GM12878 (cell line): ENCODE results near the gene RIPOR3. TPM values are rescaled to one million over a fixed set of nuclear protein-coding genes. Genes with fewer than 3 reads are reported as not detected.
A peak's percentile ranks its signal among the peaks of the same experiment; 100 is the strongest.
"Not testable (repeated sequence)": the region's sequence is repeated elsewhere in the genome, so short reads cannot be mapped to it uniquely, and the experiment has no call there.

Source experiments
- ATAC-seq: fragments of 200-7000 bp; cut with Tn5 transposase; 3 replicates; pipeline ENCODE4 v1.9.1; 2020; ENCODE audit warnings: mild to moderate bottlenecking, moderate library complexity
- BruUV-seq: library from RNA; stranded (reverse); fragments of 400-500 nt; replicated peaks from 2 replicates; lab custom pipeline; 2021; lab: Mats Ljungman, UMichigan
- CTCF ChIA-PET: fragments of 300-600 bp; sonication (Branson Sonifier 250); formaldehyde crosslinking; extraction: SDS; loops from one replicate; lab custom pipeline; 2021; ENCODE audit warnings: inconsistent platforms; lab: Yijun Ruan, JAX
- POLR2A ChIA-PET: fragments of 350-600 bp; formaldehyde crosslinking; extraction: SDS; loops from one replicate; lab custom pipeline; 2021; ENCODE audit warnings: inconsistent platforms; lab: Charles Lee
- RAD21 ChIA-PET: fragments of 300-600 bp; sonication (Branson Sonifier 250); formaldehyde crosslinking; loops from one replicate; lab custom pipeline; 2023; ENCODE audit warnings: antibody characterized with exemption; ENCODE audit not compliant: unreplicated experiment; lab: Charles Lee
- SMC1A ChIA-PET: fragments of 300-600 bp; sonication (Branson Sonifier 250); formaldehyde crosslinking; loops from one replicate; lab custom pipeline; 2023; ENCODE audit not compliant: unreplicated experiment, uncharacterized antibody; lab: Charles Lee
- DNase-seq: peaks from one replicate; pipeline ENCODE4 v3.0.0-alpha.2; 2011; ENCODE audit warnings: low read depth, low spot score
- FAIRE-seq: peaks from 3 replicates; lab custom pipeline; 2011; peaks lifted over from hg19 to GRCh38; lab: Jason Lieb, UNC
- H2AFZ ChIP-seq: 2 replicates; pipeline ENCODE4 v1.6.0; 2011; ENCODE audit warnings: low read depth, low read length, control low read depth; ENCODE audit not compliant: control insufficient read depth
- H3K27ac ChIP-seq: 2 replicates; pipeline ENCODE4 v1.5.1; 2011; ENCODE audit warnings: control low read depth; ENCODE audit not compliant: control insufficient read depth, insufficient read depth
- H3K27me3 ChIP-seq, 2 experiments: replicated peaks in 1 of 2; 2 replicates each; pipeline versions ENCODE4 v1.6.0 to v1.6.1; 2011; ENCODE audit warnings: low read length in 1 of 2; ENCODE audit not compliant: control insufficient read depth in 2 of 2, insufficient read depth in 2 of 2
- H3K36me3 ChIP-seq, 2 experiments: 2 replicates each; pipeline ENCODE4 v1.5.1; 2011; ENCODE audit warnings: low read length in 1 of 2; ENCODE audit not compliant: control insufficient read depth in 2 of 2, insufficient read depth in 2 of 2
- H3K4me1 ChIP-seq: 2 replicates; pipeline ENCODE4 v1.6.1; 2011; ENCODE audit warnings: mild to moderate bottlenecking, low read length, moderate library complexity, mixed read lengths; ENCODE audit not compliant: control insufficient read depth, insufficient read depth
- H3K4me2 ChIP-seq: 2 replicates; pipeline ENCODE4 v1.6.0; 2011; ENCODE audit warnings: control low read depth; ENCODE audit not compliant: control insufficient read depth, insufficient read depth
- H3K4me3 ChIP-seq: fragments of 200-600 bp; sonication (generic); 2 replicates; pipeline ENCODE4 v1.5.1; 2016
- H3K79me2 ChIP-seq: 2 replicates; pipeline ENCODE4 v1.6.0; 2011; ENCODE audit warnings: low read length; ENCODE audit not compliant: control insufficient read depth, insufficient read depth
- H3K9ac ChIP-seq: 2 replicates; pipeline ENCODE4 v1.8.0; 2011; ENCODE audit warnings: low read length, control low read depth, mixed read lengths; ENCODE audit not compliant: control insufficient read depth, insufficient read depth
- H3K9me3 ChIP-seq: replicated peaks from 3 replicates; pipeline ENCODE4 v1.5.1; 2011; ENCODE audit warnings: mild to moderate bottlenecking, low read length; ENCODE audit not compliant: control insufficient read depth, insufficient read depth
- H4K20me1 ChIP-seq: 2 replicates; pipeline ENCODE4 v1.6.0; 2011; ENCODE audit not compliant: control insufficient read depth, insufficient read depth
- ETV6 ChIP-seq, 2 experiments: fragments of 450-650 bp in 1 of 2; IDR thresholded peaks in 1 of 2; conservative IDR thresholded peaks in 1 of 2; 2 replicates each; pipeline ENCODE4 v1.6.1; 2014; ENCODE audit warnings: antibody characterized with exemption in 1 of 2, borderline replicate concordance in 1 of 2, low read depth in 1 of 2, mild to moderate bottlenecking in 1 of 2, moderate library complexity in 1 of 2
- MTA2 ChIP-seq: fragments of 450-650 bp; IDR thresholded peaks from 2 replicates; pipeline ENCODE4 v1.6.1; 2016; ENCODE audit warnings: low read depth, mild to moderate bottlenecking, moderate library complexity
- NFXL1 ChIP-seq: fragments of 450-650 bp; IDR thresholded peaks from 2 replicates; pipeline ENCODE4 v1.6.1; 2017; ENCODE audit warnings: antibody characterized with exemption, mild to moderate bottlenecking, borderline replicate concordance
- POLR2AphosphoS5 ChIP-seq: IDR thresholded peaks from 2 replicates; pipeline ENCODE4 v1.6.1; 2011; ENCODE audit warnings: mild to moderate bottlenecking, low read length, inconsistent platforms
- whole genome bisulfite sequencing: methylation state at CpG from one replicate; pipeline ENCODE4 v1.1.6; 2016; ENCODE audit warnings: low lambda C conversion rate; ENCODE audit not compliant: insufficient replicate concordance, insufficient coverage; ENCODE audit errors: missing lambda C conversion rate; 5-methylcytosine and 5-hydroxymethylcytosine counted together
- in situ Hi-C: fragments of 300-500 bp; cut with MboI; formaldehyde crosslinking; loops from 9 replicates; pipeline ENCODE4 v1.14.3; 2018; ENCODE audit warnings: mixed read lengths
- intact Hi-C: fragments of 100-400 bp; cut with micrococcal nuclease; formaldehyde crosslinking; loops from one replicate; pipeline ENCODE4 v1.14.2; 2022; ENCODE audit not compliant: unreplicated experiment
- polyA plus RNA-seq, 11 experiments: library from polyadenylated mRNA; depleted of rRNA in 4 of 11; unstranded in 6 of 11; stranded (reverse) in 5 of 11; fragments of >200 nt; fragmentation: Nextera tagmentation in 4 of 11; fragmentation: Illumina TruSeq in 1 of 11; extraction: Ambion mirVana in 4 of 11; extraction: Trizol in 1 of 11; gene quantifications; 1 replicate in 1 of 11; 2 replicates in 10 of 11; pipeline versions ENCODE4 v1.2.1 to v1.2.3, GENCODE V29; 2011 to 2016; ENCODE audit warnings: inconsistent platforms in 2 of 11, missing spikeins in 2 of 11, low read depth in 1 of 11
- total RNA-seq, 4 experiments: library from RNA; depleted of rRNA in 3 of 4; stranded (reverse); fragments of >200 nt in 3 of 4; fragmentation: Illumina TruSeq in 1 of 4; extraction: Trizol in 1 of 4; gene quantifications; 2 replicates each; pipeline versions ENCODE4 v1.2.1 to v1.2.3, GENCODE V29; 2013 to 2021

Gene RIPOR3
- total and polyA plus RNA-seq, 10 of the 15 experiments (the other 5 are each of a cell fraction or from before 2014, with no cell fraction given) = 0.04 to 0.55 (median 0.12) TPM; not detected in 6

- H3K27me3 ChIP-seq, H2AFZ ChIP-seq, H3K27ac ChIP-seq, BruUV-seq, RAD21 ChIA-PET, H4K20me1 ChIP-seq, H3K4me1 ChIP-seq, H3K9ac ChIP-seq, DNase-seq, ATAC-seq, SMC1A ChIA-PET, H3K4me3 ChIP-seq, FAIRE-seq, in situ Hi-C loops, H3K36me3 ChIP-seq, H3K79me2 ChIP-seq, CTCF ChIA-PET, intact Hi-C loops, H3K9me3 ChIP-seq, H3K4me2 ChIP-seq, POLR2A ChIA-PET: not testable (repeated sequence)
- WGBS = 27% methylated on average over 3 of the region's 3 CpGs
Measured at GRCh38 chr20:50676377-50676731, 15.0 kb downstream of the RIPOR3 start.

DNA sequence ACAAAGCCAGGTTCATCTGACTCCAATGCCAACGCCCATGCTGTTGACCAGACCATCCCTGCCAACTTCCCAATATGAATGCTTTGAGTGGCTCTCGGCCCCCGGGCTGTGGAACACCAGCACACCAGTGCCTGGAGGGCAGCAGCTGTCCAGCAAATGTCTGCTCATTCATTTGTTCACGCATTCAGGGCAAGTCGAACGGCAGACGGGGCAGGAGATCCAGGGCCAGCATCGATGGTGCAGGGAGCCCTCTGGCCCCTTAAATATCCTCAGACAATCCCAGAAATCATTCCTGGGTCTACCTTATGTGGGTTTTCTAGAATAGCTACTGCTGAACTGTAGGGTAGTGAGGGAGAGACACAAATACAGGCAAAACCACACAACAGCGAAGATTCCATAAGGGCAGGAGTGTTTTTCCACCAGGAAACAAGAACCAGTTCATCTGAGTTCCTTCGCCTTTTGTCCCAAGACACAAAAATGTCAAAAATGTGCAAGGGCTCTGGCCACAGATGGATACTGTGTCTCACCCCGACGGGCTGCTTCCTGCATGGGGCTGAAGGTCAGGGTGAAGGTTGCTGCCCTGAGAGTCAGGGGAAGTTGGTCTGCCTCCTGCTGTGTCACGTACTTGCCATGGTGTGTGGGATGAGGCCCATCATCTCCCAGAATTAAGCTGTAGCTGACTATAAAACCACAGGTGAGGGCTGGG is 15.5 kb downstream of the RIPOR3 start:
- H3K4me3 ChIP-seq = no peak overlapping the region
- no peak for ATAC-seq
- POLR2A ChIA-PET = no interaction called here
- RAD21 ChIA-PET = no interaction called here
- FAIRE-seq = no peak
- H3K27ac ChIP-seq = no peak overlapping the region
- no peak for DNase-seq
- no peaks in the 10 kb centered on the region for H3K4me1 ChIP-seq
- SMC1A ChIA-PET = no interaction called here
- no peaks in the 10 kb centered on the region for H3K36me3 ChIP-seq
- TF ChIP-seq POLR2AphosphoS5 = no peak
- TF ChIP-seq NFXL1 = 0 out of 2 replicates have a peak, but pooled peaks have one; percentile 18
- 0 out of 4 replicates have a peak, but pooled peaks of 1 of the 2 experiments have one; percentile 9 for TF ChIP-seq ETV6 (conservative IDR thresholded peaks at IDR 0.05 in 1 of 2, IDR thresholded peaks at IDR 0.05 in 1 of 2; ENCODE audit: borderline replicate concordance in 1 of 2, low read depth in 1 of 2)
- no peak for TF ChIP-seq MTA2
- H3K79me2 ChIP-seq = no peaks in the 10 kb centered on the region
- no peak overlapping the region for H3K9ac ChIP-seq
- H2AFZ ChIP-seq = no peak overlapping the region
- H3K27me3 ChIP-seq = peaks cover 0 to 5% of the 10 kb centered on the region in 2 experiments; a peak in 2 of 4 replicates
- WGBS = 31% methylated on average over 13 of the region's 13 CpGs
- BruUV-seq = no TSS peak
- no peak overlapping the region for H3K4me2 ChIP-seq
- CTCF ChIA-PET = no interaction called here
- intact Hi-C loops = no loop called here
- H3K9me3 ChIP-seq = no peaks in the 10 kb centered on the region
- H4K20me1 ChIP-seq = no peaks in the 10 kb centered on the region
- in situ Hi-C loops = no loop called here
